ENCODE measurements around the gene TMOD4.

TMOD4 gene

GRCh38 chr1:151175863-151176262 lies at the start of gene TMOD4:
TSS of gene TMOD4 (minus strand) at chr1:151175981. CDS start at chr1:151174875, 1,106 bp downstream.
- TF ChIP-seq CTCF (IDR thresholded peaks at IDR 0.05; ENCODE audit: insufficient read depth, low read length, poor library complexity, severe bottlenecking) (peak; percentile 15), EZH2phosphoT487 (conservative IDR thresholded peaks at IDR 0.05; ENCODE audit: low read length) (no peak)
- Histone ChIP-seq H3K36me3 (ENCODE audit: low read length) (peaks cover 3% of the 10 kb centered on the region; the same call in 1 of the 2 replicates), H4K20me1 (ENCODE audit: low read depth, low read length) (no peaks in the 10 kb centered on the region), H3F3A (ENCODE audit: insufficient read depth) (no peaks in the 10 kb centered on the region), H3K9me3 (ENCODE audit: insufficient read depth, low read length) (no peaks in the 10 kb centered on the region), H3K4me2 (ENCODE audit: low read depth, low read length, poor library complexity, severe bottlenecking) (no peak within 1 kb of the TSS), H2AFZ (ENCODE audit: low read depth, low read length, severe bottlenecking) (no peak within 1 kb of the TSS), H3K9me2 (replicated peaks; ENCODE audit: insufficient read depth, low read length) (no peaks in the 10 kb centered on the region), H3K27ac (ENCODE audit: low read depth, low read length) (no peak within 1 kb of the TSS), H3K79me2 (ENCODE audit: insufficient read depth, low read length) (no peaks in the 10 kb centered on the region), H3K4me3 (ENCODE audit: insufficient read depth, low read length, poor library complexity, severe bottlenecking) (no peak within 1 kb of the TSS), H3K9ac (ENCODE audit: low read length) (no peak within 1 kb of the TSS), H3K27me3 (ENCODE audit: low read length) (no peaks in the 10 kb centered on the region)

GRCh38 chr1:151222130-151222529 lies 46.3 kb upstream of the TMOD4 start:
- H4K20me1 ChIP-seq (ENCODE audit: low read depth, low read length), result peaks cover 13% of the 10 kb centered on the region; the same call in 1 of the 2 replicates
- peaks cover 10% of the 10 kb centered on the region; the same call in 1 of the 2 replicates for H3K36me3 ChIP-seq (ENCODE audit: low read length)
- H3F3A ChIP-seq (ENCODE audit: insufficient read depth), result peaks cover 5% of the 10 kb centered on the region; the same call in 1 of the 2 replicates
- no peaks in the 10 kb centered on the region for H3K9me2 ChIP-seq (replicated peaks; ENCODE audit: insufficient read depth, low read length)
- no peak overlapping the region for H3K4me3 ChIP-seq (ENCODE audit: insufficient read depth, low read length, poor library complexity, severe bottlenecking)
- H3K27me3 ChIP-seq (ENCODE audit: low read length), result no peaks in the 10 kb centered on the region
- no peak for TF ChIP-seq CTCF (IDR thresholded peaks at IDR 0.05; ENCODE audit: insufficient read depth, low read length, poor library complexity, severe bottlenecking)
- H3K9ac ChIP-seq (ENCODE audit: low read length), result no peak overlapping the region
- no peak overlapping the region for H3K4me2 ChIP-seq (ENCODE audit: low read depth, low read length, poor library complexity, severe bottlenecking)
- H3K9me3 ChIP-seq (ENCODE audit: insufficient read depth, low read length), result no peaks in the 10 kb centered on the region
- no peak overlapping the region for H2AFZ ChIP-seq (ENCODE audit: low read depth, low read length, severe bottlenecking)
- H3K27ac ChIP-seq (ENCODE audit: low read depth, low read length), result no peak overlapping the region
- H3K79me2 ChIP-seq (ENCODE audit: insufficient read depth, low read length), result peaks cover 72% of the 10 kb centered on the region

GRCh38 chr1:151221616-151222015 lies 45.8 kb upstream of the TMOD4 start:
- H4K20me1 ChIP-seq (ENCODE audit: low read depth, low read length), result peaks cover 13% of the 10 kb centered on the region; the same call in 1 of the 2 replicates
- H2AFZ ChIP-seq (ENCODE audit: low read depth, low read length, severe bottlenecking), result no peak overlapping the region
- H3K79me2 ChIP-seq (ENCODE audit: insufficient read depth, low read length), result peaks cover 77% of the 10 kb centered on the region
- H3K9me3 ChIP-seq (ENCODE audit: insufficient read depth, low read length), result no peaks in the 10 kb centered on the region
- TF ChIP-seq CTCF (IDR thresholded peaks at IDR 0.05; ENCODE audit: insufficient read depth, low read length, poor library complexity, severe bottlenecking) (no peak), EZH2phosphoT487 (conservative IDR thresholded peaks at IDR 0.05; ENCODE audit: low read length) (no peak)
- no peak overlapping the region for H3K4me3 ChIP-seq (ENCODE audit: insufficient read depth, low read length, poor library complexity, severe bottlenecking)
- no peak overlapping the region for H3K27ac ChIP-seq (ENCODE audit: low read depth, low read length)
- peaks cover 5% of the 10 kb centered on the region; the same call in 1 of the 2 replicates for H3F3A ChIP-seq (ENCODE audit: insufficient read depth)
- no peaks in the 10 kb centered on the region for H3K9me2 ChIP-seq (replicated peaks; ENCODE audit: insufficient read depth, low read length)
- H3K9ac ChIP-seq (ENCODE audit: low read length), result no peak overlapping the region
- no peaks in the 10 kb centered on the region for H3K27me3 ChIP-seq (ENCODE audit: low read length)
- H3K36me3 ChIP-seq (ENCODE audit: low read length), result peaks cover 10% of the 10 kb centered on the region; the same call in 1 of the 2 replicates
- no peak overlapping the region for H3K4me2 ChIP-seq (ENCODE audit: low read depth, low read length, poor library complexity, severe bottlenecking)
